Activated naive CD4-positive, alpha-beta T cell treated with Interleukin-2 at 50 U/mL for 16 hours (primary cell): ENCODE results near the gene TMEM229B.

ENCODE experiments used
- DNase-seq: peaks from one replicate; pipeline ENCODE4 v3.0.0-alpha.2; 2020

The TMEM229B gene

DNA sequence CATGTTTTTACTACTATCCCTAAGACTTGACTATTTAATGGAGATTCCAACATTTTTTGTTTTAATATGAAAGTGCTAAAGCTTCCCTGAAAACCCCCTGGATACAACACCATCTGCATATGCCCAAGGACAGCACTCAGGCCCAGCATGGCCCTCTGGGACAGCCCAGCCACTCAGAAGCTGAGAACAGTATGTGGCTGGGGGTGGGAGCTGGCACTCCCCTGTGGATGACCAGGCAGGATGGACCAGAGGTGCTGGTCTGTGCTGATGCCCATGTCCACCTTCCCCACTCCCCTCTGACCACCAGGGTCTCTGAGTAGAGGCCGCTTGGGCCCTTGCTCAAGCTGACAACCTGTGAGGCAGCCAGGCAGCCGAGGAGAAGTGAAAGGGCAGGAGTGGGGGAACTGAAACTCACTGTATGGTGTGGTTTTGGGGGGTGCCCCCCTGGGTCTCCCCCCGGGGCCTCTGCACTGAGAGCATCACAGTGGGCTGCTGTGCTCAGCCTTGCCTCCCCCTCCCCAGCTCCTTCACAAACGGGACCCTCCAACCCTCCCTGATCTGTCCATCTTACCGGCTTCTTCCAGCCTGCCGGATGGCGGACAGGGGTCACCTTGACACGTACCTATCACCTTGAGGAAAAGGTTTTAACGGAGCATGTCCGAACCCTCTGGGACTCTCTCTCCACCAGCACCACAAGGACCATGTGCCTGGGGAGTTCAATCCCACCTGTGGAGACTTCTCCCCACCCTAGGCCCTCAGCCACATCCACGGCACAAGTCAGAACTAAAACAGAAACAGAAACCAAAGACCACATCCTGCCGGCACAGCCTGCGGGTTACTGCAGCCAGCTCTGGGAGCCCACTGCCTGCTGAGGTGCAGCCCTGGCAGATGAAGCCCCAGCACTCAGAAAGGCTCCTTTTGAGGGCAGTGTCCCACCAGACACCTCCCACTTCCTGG, at the start of gene TMEM229B:
Gene TMEM229B (minus strand): TSS at position 785 of the 957 bp plus-strand sequence. CDS start 14,798 bp downstream, outside the sequence.
- DNase-seq, result peak; percentile 70

GRCh38 chr14:67537736-67538135, 49.2 kb upstream of the TMEM229B start:
- no peak for DNase-seq

DNA sequence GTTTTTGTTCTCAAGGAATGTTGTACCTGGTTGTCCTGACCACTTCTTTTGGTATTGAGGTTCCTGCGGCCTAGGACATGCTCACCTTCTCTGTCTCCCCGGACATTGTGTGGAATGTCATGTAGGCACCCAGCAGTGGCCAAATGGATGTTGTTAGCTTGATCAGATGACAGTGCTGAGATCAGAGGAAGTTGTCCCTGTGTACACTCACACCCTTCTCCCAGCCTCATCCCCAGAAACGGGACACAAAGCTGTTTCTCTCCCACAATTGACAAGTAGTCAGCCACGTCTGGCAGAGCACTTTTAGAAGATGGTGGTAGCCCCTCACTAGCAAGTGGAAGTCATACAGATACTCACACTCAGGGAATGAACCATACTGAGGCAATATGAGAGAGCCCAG, 47.6 kb upstream of the TMEM229B start:
- DNase-seq, result no peak

- no peak for DNase-seq
These were observed 45.2 kb upstream of the TMEM229B start for GRCh38 chr14:67533754-67534085.

DNA sequence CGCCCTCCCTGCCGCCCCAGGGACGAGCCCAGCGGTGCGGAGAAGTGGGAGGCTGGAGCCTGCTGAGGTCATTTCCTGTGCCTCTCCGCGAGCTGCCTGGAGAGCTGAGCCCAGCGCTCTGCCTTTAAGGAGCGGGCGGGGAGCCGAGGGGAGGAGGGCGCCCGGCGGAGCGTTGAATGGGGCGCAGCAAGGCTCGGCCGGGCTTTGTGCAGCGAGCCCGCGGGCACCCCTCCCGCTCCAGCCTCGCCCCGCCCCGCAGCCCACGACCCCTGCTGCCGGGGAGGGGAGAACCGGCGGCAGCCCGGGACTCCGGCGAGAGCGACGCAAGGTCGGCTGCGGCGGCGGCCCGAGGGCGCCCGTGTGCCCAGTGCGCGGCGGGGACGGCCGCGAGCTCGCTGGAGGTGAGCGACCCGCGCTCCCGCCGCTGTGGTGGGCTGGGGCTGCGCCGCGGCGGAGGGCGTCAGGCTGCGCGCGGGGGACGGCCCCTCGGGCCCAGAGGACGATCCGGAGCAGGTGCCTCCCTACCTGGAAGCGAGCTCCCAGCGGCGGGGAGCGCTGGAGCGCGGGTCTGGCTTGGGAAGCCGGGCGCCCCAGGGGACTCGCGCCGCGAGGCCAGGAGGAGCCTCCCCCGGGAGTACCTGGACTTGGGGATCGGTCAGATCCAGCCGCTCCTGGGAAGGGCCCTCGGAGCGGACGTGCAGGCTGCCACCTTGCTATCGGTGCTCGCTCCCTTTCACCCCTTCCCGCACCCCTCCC, 44.7 kb upstream of the TMEM229B start, which contains the start of gene PLEKHH1:
Gene PLEKHH1 (plus strand): TSS at position 293 of the 756 bp plus-strand sequence. CDS start 8,578 bp downstream, outside the sequence.
- peak; percentile 60 for DNase-seq

DNA sequence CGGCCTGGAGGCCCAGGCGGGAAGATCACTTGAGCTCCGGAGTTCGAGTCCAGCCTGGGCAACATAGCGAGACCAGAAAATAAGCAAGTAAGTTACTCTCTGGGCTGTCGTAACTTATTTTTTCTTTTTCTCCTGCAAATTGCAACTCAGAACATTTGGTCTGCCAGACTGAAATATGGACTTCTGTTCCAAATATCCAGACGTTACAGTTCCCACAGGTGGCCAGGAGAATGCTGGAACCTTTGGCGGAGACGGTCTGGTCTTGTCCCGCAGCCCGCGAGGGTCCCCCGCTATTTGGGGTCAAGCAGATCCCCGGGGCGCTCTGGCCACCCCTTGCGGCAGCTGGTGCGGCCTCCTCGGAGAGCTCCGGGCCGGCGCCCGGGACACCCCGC, 44.1 kb upstream of the TMEM229B start:
- no peak for DNase-seq

DNA sequence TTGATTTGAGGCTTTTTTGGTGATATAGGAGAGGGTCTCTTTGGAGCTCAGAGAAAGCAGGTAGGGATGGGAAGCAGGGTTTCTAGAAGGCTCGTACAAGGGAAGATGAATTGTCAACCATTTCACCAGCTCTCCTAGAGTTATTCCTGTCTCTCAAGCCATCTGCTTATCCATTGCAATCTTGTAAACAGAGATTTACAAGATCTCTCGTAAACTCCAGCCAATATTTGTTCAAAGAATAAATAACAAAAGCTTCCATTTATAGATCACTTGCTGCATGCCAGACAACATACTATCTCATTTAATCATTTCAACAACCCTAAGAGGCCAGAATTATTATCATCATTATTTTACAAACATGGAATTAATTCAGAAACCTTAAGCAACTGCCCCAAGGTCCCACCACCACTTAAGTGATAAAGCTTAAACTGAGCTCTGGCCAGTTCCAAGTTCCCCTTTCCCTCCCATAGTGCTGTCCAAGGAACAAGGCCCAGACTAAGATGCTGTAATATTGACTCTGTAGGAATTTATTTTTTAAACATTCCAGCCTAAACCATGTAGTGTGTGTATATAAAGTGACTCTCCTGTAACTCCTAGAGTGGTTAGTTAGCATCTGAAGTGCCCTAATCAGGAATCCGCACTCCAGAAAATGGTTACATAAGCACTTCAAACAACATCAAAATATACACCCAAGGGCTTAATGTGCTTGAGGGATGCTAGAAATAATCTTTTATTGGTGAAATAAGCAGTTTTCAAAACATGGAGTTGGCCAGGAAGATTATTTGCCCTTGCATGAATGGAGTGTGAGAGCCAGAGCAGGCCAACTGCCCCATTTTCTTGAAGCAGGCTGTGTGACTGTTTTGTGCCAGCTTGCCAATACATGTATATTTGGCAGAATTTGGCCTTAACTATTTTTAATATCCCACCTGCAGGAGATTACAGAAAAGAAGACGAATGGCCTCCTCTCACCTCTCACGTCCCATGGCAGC, 41.7 kb upstream of the TMEM229B start:
- DNase-seq, result no peak

DNA sequence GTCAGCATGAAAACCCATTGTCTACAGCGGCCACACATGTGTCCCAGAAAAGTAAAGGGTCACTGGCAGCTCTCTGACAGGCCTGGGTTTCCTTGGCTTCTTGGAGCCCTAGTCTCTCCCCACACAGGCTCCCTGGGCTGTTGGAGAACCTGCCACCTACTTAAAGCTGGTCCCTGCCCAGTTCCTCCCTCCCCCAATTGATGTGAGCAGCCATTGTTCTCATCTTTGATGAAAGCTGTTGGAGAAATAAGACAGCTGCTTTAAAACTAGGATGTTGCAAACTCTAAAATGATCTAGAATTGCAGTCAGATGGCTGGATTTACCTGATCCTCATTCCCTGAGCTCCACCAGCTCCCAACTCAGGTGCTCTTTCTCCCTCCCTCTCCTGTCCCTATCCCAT, 39.8 kb upstream of the TMEM229B start:
- DNase-seq, result no peak

- no peak for DNase-seq
These were observed 39.2 kb upstream of the TMEM229B start for GRCh38 chr14:67527756-67528155.

DNA sequence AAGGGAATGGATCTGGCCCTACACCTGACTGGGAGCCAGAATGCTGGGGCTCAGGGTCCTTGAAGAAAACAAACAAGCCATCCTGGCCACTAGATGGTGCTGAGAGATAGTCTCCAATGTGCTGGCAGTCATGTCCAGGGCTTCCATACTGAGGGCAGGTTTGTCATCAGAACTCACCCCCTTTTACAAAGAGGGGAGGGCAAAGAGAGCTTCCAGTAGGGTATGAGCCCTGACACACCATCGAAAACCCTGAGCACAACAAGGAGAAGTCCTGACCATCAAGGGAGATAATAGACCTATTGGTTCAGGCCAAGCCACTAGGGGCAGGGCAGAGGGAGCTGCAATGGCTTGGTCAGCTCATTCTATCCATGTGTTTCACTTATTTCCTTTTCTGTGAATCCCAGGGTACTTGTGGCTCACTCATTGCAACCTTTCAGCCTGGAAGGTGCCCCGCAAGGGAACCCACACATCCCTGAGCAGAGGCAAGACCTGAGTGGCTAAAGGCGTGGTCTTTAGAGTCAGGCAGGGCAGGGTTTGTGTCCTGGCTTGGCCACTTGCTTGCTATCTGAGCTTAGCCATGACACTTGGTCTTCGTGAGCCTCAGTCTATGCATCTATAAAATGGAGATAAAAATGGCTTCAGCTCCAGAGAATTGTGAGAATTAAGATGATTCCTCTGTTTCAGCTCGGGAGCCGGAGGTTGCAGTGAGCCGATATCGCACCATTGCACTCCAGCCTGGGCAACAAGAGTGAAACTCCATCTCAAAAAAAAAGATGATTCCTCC, 38.3 kb upstream of the TMEM229B start:
- DNase-seq, result peak; percentile 34

GRCh38 chr14:67526181-67526580, 37.7 kb upstream of the TMEM229B start:
- no peak for DNase-seq

DNA sequence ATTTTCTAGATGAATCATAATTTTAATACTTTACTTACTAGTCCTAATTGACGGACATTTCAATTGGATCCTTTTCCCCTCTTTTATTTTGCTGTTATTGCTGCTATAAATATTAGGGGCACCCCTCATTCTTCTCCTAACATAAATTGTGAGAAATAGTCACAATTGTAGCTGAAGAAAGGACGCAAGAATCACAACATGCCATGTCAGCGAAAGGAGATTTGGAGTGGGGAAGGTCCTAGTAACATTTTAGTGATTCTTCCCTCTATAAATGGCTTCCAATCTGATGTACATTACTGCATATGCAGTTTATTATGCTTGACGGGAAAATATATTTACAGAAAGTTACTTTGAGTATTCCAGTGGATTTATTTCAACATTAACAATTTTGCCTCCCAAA, 36.9 kb upstream of the TMEM229B start:
- DNase-seq, result no peak

DNA sequence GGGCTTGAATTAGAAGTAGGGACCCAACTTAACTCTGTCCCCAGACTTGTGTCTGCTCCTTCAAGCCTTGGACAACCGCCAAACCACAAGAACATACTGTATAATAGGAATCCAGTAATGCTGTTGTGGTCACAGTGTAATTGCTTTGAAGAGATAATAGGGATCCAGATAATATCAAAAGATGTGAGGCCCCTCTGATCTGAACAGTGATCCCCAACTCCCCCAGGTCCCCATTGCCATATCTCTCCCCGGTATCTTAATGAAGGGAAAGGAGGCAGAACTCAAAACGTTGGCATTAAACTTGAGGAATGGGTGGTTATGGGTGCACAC, 36.1 kb upstream of the TMEM229B start:
- no peak for DNase-seq

- DNase-seq, result no peak
These were observed 35.5 kb upstream of the TMEM229B start for GRCh38 chr14:67523764-67524633.

DNA sequence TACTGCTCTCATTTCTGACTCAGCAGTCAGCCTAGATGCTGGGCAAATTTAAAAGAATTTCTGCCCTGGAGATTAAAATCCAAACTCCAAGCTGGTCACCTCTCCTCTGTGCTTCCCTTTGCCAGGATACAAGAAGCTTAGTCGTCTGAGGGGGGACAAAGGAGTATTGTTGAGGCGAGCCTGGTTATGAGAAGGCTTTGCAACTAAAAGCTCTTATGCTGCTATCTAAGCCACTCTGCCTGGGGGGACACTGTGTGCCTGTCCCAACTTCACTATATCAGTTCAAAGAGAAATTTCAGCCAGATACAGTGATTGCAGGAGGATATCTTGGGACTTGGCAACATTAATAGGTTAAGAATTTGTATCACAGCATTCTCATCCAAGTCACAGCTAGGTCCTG, 33.7 kb upstream of the TMEM229B start:
- DNase-seq, result no peak

DNA sequence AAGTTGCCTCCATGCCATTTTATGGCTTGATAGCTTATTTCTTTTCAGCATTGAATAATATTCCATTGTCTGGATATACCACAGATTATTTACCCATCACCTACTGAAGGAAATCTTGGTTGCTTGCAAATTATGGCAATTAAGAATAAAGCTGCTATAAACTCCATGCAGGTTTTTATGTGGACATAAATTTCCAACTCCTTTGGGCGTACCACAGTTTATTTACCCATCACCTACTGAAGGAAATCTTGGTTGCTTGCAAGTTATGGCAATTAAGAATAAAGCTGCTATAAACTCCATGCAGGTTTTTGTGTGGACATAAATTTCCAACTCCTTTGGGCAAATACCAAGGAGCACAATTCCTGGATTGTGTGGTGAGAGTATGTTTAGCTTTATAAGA, 32.0 kb upstream of the TMEM229B start:
- no peak for DNase-seq

DNA sequence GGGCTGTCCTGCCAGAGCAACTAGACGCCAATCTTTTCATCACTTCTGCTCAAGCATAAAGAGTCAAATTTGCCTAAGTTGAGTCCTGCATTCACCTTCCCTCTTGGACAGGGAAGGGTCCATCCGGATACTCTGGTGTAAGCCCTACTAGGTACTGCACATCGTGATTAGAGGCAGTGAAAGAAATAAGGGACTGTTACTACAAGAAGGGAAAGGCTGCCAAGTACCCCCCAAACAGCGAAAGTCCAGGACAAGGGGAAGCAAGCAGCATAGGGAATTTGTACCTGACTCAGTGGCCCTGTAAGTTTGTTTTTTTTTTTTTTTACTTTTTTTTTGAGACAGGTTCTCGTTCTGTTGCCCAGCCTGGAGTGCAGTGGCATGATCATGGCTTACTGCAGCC, 30.9 kb upstream of the TMEM229B start:
- DNase-seq, result no peak

- no peak for DNase-seq
These were observed 28.6 kb upstream of the TMEM229B start for GRCh38 chr14:67517083-67517482.

DNA sequence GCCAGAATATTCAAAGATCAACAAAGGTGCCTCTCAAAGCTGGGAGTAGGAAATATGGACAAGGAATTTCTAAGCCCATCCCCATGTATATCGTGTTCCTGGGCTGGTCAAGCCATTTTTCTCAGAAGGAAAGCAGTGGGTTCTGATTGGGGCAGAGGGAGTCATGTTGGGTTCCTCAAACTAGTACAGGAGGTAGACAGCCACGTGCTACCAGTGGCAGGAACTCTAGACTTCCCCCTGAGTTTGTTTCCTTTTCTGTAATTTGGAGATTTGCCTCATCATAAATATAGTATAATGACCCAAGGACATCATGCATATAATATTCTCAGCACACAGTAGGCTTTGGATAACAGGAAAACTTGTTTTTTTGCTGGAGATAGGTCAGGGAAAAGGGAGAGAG, 28.2 kb upstream of the TMEM229B start:
- DNase-seq, result no peak

- DNase-seq, result peak; percentile 45
These were observed 27.0 kb upstream of the TMEM229B start for GRCh38 chr14:67515386-67516079.
